Inflammatory macrophage treated with lipopolysaccharide for 4 hours (primary cell): ENCODE data around the gene RHBDL1.

ENCODE experiments used
- DNase-seq: peaks from one replicate; pipeline ENCODE4 v3.0.0-alpha.2; 2020

Gene RHBDL1

GRCh38 chr16:637081-638018 is 38.1 kb upstream of the RHBDL1 start:
- peak; percentile 87 for DNase-seq

- no peak for DNase-seq
Measured at GRCh38 chr16:638034-638543, 37.4 kb upstream of the RHBDL1 start.

- no peak for DNase-seq
Measured at GRCh38 chr16:638836-639235, 36.6 kb upstream of the RHBDL1 start.

DNA sequence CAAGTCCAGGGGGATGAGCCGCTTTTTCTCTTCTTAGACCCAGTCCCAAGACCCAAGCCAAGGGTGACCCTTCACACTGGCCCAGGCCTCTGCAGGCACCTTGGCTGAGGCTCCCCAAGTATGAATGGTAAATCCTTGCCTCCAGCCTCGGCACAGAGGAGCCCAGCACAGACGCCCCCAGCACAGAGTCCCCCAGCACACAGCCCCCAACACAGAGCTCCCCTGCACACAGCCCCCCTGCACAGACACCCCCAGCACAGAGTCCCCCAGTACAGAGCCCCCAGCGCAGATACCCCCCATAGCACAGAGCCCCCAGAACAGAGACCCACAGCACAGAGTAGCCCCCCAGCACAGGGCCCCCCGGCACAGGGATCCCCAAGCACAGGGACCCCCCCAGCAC is 34.9 kb upstream of the RHBDL1 start:
- no peak for DNase-seq

- DNase-seq, result peak; percentile 87
Measured at GRCh38 chr16:641326-642188, 33.9 kb upstream of the RHBDL1 start, which contains the start of gene MCRIP2. MCRIP2 (plus strand) TSS chr16:641828; CDS start chr16:641992, 164 bp downstream.

- DNase-seq, result peak; percentile 98
Measured at GRCh38 chr16:642189-643049, 33.1 kb upstream of the RHBDL1 start.

DNA sequence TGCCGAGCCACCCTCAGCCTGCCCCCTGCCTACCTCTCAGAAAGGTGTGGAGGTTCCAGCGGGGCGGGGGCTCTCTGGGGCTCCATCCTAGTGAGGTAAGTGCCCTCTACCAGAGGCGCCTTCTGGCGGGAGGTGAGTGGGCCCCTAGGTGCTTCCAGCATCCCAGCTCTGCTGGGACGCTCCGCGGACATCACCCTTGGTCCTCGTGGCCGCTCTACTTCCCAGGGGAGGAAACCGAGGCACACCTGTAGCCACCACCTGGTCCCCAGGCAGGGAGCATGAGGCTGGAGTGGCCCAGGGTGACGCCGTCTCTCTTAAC is 32.5 kb upstream of the RHBDL1 start:
- no peak for DNase-seq

DNA sequence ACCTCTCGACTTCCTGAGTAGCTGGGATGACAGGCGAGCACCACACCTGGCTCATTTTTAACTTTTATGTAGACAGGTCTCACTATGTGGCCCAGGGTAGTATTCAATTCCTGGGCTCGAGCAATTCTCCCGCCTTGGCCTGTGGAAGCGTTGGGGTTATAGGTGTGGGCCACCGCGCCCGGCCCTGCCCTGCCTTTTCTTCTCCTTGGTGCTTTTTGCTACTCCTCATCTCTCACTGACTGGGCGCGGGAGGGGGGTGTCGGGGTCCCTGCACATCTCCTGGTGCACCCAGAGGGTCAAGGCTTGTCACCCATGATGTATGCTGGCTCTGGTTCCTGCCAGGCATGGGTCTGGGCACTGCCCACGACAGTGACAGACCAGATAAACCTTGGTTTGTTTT is 30.9 kb upstream of the RHBDL1 start:
- DNase-seq, result no peak

- DNase-seq, result no peak
Measured at GRCh38 chr16:645852-646678, 29.4 kb upstream of the RHBDL1 start.

GRCh38 chr16:646679-647172 is 28.7 kb upstream of the RHBDL1 start:
- no peak for DNase-seq

- no peak for DNase-seq
Measured at GRCh38 chr16:647173-647902, 28.1 kb upstream of the RHBDL1 start.

- DNase-seq, result peak; percentile 49
Measured at GRCh38 chr16:648071-648780, 27.2 kb upstream of the RHBDL1 start.

GRCh38 chr16:648781-649589 is 26.5 kb upstream of the RHBDL1 start, which contains the start of gene WDR90:
WDR90 (plus strand) TSS chr16:649365; CDS start chr16:649417, 52 bp downstream.
- peak; percentile 94 for DNase-seq

DNA sequence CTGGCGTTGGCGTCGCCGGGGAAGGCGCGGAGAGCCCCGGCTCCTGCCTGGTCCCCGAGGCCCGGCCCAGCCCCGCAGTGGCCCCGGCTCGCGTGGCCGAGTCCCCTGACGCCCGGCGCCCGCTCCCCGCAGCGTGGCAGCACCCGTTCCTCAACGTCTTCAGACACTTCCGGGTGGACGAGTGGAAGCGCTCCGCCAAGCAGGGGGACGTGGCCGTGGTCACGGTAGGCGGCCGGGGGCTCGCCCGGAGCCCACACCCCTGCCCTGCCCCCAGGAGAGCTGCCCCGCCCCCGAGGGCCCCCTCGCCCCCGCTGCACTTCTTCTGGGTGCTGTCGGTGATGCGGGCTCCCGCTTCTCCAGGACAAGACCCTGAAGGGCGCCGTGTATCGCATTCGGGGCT is 25.8 kb upstream of the RHBDL1 start:
- DNase-seq, result no peak

DNA sequence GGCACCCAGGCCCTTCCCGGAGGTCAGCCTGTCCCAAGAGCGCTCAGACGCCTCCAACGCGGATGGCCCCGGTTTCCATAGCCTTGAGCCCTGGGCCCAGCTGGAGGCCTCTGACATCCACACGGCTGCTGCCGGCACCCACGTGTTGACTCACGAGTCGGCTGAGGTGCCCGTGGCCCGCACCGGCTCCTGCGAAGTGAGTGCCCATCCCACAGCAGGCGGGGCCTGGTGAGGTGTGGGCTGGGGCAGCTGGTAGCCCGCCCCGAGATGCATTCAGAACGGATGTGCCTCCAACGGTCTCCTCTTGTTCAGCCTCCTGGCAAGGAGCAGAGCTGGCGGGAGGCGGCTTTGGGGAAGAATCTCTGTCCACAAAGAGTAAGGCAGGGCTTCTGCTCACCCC is 23.6 kb upstream of the RHBDL1 start:
- no peak for DNase-seq

DNA sequence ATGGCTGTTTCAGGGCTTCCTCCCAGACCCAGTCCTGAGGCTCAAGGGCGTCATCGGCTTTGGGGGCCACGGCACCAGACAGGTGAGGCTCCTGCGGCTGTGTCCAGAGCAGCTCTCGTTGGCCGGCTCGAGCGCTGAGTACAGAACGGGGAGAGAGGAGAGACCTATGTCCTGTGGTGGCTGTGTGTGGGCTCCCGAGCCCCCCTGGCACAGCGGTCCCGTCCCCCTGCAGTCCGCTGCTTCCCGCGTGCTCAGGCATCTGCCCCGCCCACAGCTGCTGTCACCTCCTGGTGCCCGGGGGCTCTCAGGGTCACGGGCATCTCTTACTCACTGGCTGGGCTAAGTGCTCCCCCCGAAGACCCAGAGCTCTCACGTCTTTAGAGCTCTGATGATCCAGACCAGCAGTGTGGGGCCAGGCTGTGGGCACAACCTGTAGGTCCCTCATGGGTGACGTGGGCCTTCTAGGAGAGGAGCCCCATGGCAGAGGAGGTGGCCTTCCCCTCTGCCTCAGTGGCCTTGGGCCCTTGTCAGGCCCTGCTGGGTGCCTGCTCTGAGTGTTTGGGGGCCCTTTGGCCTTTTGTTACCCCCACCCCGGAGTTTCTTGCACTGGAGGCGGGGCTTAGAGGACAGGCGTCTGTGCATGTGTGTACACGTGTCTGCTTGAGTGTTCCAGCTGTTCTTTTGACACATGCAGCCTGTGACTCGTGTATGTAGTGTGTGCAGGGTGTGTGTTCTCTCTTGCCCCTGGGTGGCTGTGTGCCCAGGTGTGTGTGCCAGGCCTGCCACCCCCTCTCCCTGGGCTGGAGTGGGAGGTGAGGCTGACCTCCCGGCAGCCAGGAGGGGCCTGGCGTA is 22.8 kb upstream of the RHBDL1 start:
- DNase-seq, result no peak

- DNase-seq, result no peak
Measured at GRCh38 chr16:654034-654433, 21.4 kb upstream of the RHBDL1 start.

DNA sequence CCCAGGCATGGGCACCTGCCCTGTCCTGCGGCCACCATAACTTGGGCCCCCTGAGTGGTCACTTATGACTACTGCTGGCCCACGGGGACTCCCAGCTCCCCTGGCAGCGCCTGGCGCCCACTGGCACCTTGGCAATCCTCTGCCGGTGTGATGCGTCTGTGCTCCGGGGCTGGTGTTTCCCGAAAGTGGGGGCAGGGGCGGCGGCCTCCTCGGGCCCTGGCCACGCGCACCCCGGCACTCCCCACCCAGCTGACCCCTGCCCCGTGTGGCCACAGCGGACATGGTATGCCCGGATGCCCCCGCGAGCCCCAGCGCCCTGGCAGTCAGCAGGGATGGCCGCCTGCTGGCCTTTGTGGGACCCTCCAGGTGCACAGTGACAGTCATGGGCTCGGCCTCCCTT is 18.0 kb upstream of the RHBDL1 start:
- no peak for DNase-seq
